Muscle layer of duodenum (tissue), 2 donors: Measurements from ENCODE around the gene SERPINH1.

Source experiments
- H3K27ac ChIP-seq: one replicate; pipeline ENCODE4 v1.7.0; 2013; ENCODE audit warnings: mild to moderate bottlenecking, low read length
- H3K27me3 ChIP-seq: one replicate; pipeline ENCODE4 v1.7.0; 2013; ENCODE audit warnings: low read depth, mild to moderate bottlenecking, control low read depth, low read length
- H3K36me3 ChIP-seq, 2 donors: one replicate each; pipeline ENCODE4 v1.7.0; 2013; ENCODE audit warnings: low read length in 2 of 2, control low read depth in 1 of 2, mild to moderate bottlenecking in 1 of 2; ENCODE audit not compliant: insufficient read depth in 2 of 2, control insufficient read depth in 1 of 2
- H3K4me1 ChIP-seq, 2 donors: one replicate each; pipeline ENCODE4 v1.7.0; 2013; ENCODE audit warnings: low read length in 2 of 2, mild to moderate bottlenecking in 2 of 2, control low read depth in 1 of 2, moderate library complexity in 1 of 2; ENCODE audit not compliant: insufficient read depth in 2 of 2, control insufficient read depth in 1 of 2
- H3K4me3 ChIP-seq, 2 donors: one replicate each; pipeline ENCODE4 v1.7.0; 2013; ENCODE audit warnings: low read length in 2 of 2, low read depth in 1 of 2, mild to moderate bottlenecking in 1 of 2
- H3K9me3 ChIP-seq, 2 donors: one replicate each; pipeline ENCODE4 v1.7.0; 2013; ENCODE audit warnings: low read length in 2 of 2, control low read depth in 1 of 2, mild to moderate bottlenecking in 1 of 2; ENCODE audit not compliant: control insufficient read depth in 1 of 2
- donor health status: healthy.

The SERPINH1 gene

GRCh38 chr11:75534259-75535069, 27.6 kb upstream of the SERPINH1 start:
- no peaks in the 10 kb centered on the region for H3K4me1 ChIP-seq
- no peaks in the 10 kb centered on the region for H3K9me3 ChIP-seq
- no peaks in the 10 kb centered on the region for H3K27me3 ChIP-seq
- no peak overlapping the region for H3K4me3 ChIP-seq
- H3K36me3 ChIP-seq: no peaks in the 10 kb centered on the region
- no peak overlapping the region for H3K27ac ChIP-seq

GRCh38 chr11:75535071-75535470, 27.0 kb upstream of the SERPINH1 start:
- no peaks in the 10 kb centered on the region for H3K4me1 ChIP-seq
- H3K27ac ChIP-seq: no peak overlapping the region
- no peak overlapping the region for H3K4me3 ChIP-seq
- no peaks in the 10 kb centered on the region for H3K27me3 ChIP-seq
- H3K36me3 ChIP-seq: no peaks in the 10 kb centered on the region
- no peaks in the 10 kb centered on the region for H3K9me3 ChIP-seq

GRCh38 chr11:75536786-75537641, 25.0 kb upstream of the SERPINH1 start:
- Histone ChIP-seq H3K9me3 (no peaks in the 10 kb centered on the region), H3K27me3 (no peaks in the 10 kb centered on the region), H3K27ac (no peak overlapping the region), H3K4me1 (no peaks in the 10 kb centered on the region), H3K4me3 (no peak overlapping the region), H3K36me3 (no peaks in the 10 kb centered on the region)

GRCh38 chr11:75537740-75538139, 24.3 kb upstream of the SERPINH1 start:
- H3K27me3 ChIP-seq: no peaks in the 10 kb centered on the region
- H3K4me3 ChIP-seq: no peak overlapping the region
- H3K27ac ChIP-seq: no peak overlapping the region
- H3K36me3 ChIP-seq: no peaks in the 10 kb centered on the region
- H3K9me3 ChIP-seq: no peaks in the 10 kb centered on the region
- no peaks in the 10 kb centered on the region for H3K4me1 ChIP-seq

GRCh38 chr11:75538150-75538942, 23.7 kb upstream of the SERPINH1 start:
- no peaks in the 10 kb centered on the region for H3K9me3 ChIP-seq
- no peaks in the 10 kb centered on the region for H3K27me3 ChIP-seq
- no peaks in the 10 kb centered on the region for H3K36me3 ChIP-seq
- no peak overlapping the region for H3K4me3 ChIP-seq
- no peak overlapping the region for H3K27ac ChIP-seq
- H3K4me1 ChIP-seq: no peaks in the 10 kb centered on the region

GRCh38 chr11:75539459-75540334, 22.4 kb upstream of the SERPINH1 start:
- Histone ChIP-seq H3K4me1 (no peaks in the 10 kb centered on the region), H3K27ac (no peak overlapping the region), H3K9me3 (no peaks in the 10 kb centered on the region), H3K4me3 (no peak overlapping the region), H3K27me3 (no peaks in the 10 kb centered on the region), H3K36me3 (no peaks in the 10 kb centered on the region)

GRCh38 chr11:75541193-75542087, 20.6 kb upstream of the SERPINH1 start:
- Histone ChIP-seq H3K9me3 (no peaks in the 10 kb centered on the region), H3K4me1 (no peaks in the 10 kb centered on the region), H3K27me3 (no peaks in the 10 kb centered on the region), H3K27ac (no peak overlapping the region), H3K36me3 (no peaks in the 10 kb centered on the region), H3K4me3 (no peak overlapping the region)

GRCh38 chr11:75542088-75542438, 20.0 kb upstream of the SERPINH1 start:
- Histone ChIP-seq H3K4me3 (no peak overlapping the region), H3K4me1 (no peaks in the 10 kb centered on the region), H3K9me3 (no peaks in the 10 kb centered on the region), H3K27ac (no peak overlapping the region), H3K36me3 (no peaks in the 10 kb centered on the region), H3K27me3 (no peaks in the 10 kb centered on the region)

- Histone ChIP-seq H3K36me3 (no peaks in the 10 kb centered on the region), H3K4me3 (no peak overlapping the region), H3K27me3 (no peaks in the 10 kb centered on the region), H3K9me3 (no peaks in the 10 kb centered on the region), H3K27ac (no peak overlapping the region), H3K4me1 (peaks cover 0 to 6% of the 10 kb centered on the region in 2 donors)
Measured at GRCh38 chr11:75543806-75544205, 18.2 kb upstream of the SERPINH1 start.

- no peaks in the 10 kb centered on the region for H3K27me3 ChIP-seq
Measured at GRCh38 chr11:75547177-75547576, 14.9 kb upstream of the SERPINH1 start.

More at GRCh38 chr11:75547177-75547576, 14.9 kb upstream of the SERPINH1 start:
- Histone ChIP-seq H3K9me3 (no peaks in the 10 kb centered on the region), H3K4me3 (no peak overlapping the region), H3K36me3 (no peaks in the 10 kb centered on the region), H3K4me1 (peaks cover 0 to 6% of the 10 kb centered on the region in 2 donors), H3K27ac (no peak overlapping the region)
